Transverse colon (tissue), 4 donors: ENCODE measurements around the gene SAMD5. TPM values are rescaled to one million over a fixed set of nuclear protein-coding genes. Genes with fewer than 3 reads are reported as not detected.

Experiments
- DNase-seq: peaks from one replicate; pipeline ENCODE4 v3.0.0-alpha.2; 2019
- H3K27ac ChIP-seq, 4 donors: fragments of 200-600 bp; sonication (generic); 2 replicates each; pipeline ENCODE4 v1.5.1; 2016 to 2018; ENCODE audit warnings: inconsistent platforms in 4 of 4
- H3K27me3 ChIP-seq: fragments of 200-600 bp; sonication (generic); 2 replicates; pipeline ENCODE4 v1.5.1; 2017; ENCODE audit warnings: inconsistent platforms
- H3K36me3 ChIP-seq, 4 donors: fragments of 200-600 bp; sonication (generic); 2 replicates each; pipeline ENCODE4 v1.5.1; 2017 to 2019; ENCODE audit warnings: inconsistent platforms in 4 of 4
- H3K4me1 ChIP-seq, 4 donors: fragments of 200-600 bp; sonication (generic); 2 replicates each; pipeline ENCODE4 v1.5.1; 2017 to 2020; ENCODE audit warnings: inconsistent platforms in 4 of 4
- H3K4me3 ChIP-seq, 4 donors: fragments of 200-600 bp; sonication (generic); 1 replicate in 1 of 4; 2 replicates in 3 of 4; pipeline versions ENCODE4 v1.5.1 to v1.6.1; 2017 to 2019; ENCODE audit warnings: inconsistent platforms in 4 of 4
- H3K9me3 ChIP-seq, 2 donors: fragments of 200-600 bp; sonication (generic); 2 replicates each; pipeline ENCODE4 v1.5.1; 2017 to 2019; ENCODE audit warnings: inconsistent platforms in 2 of 2
- EP300 ChIP-seq: sonication (generic); formaldehyde crosslinking; IDR thresholded peaks from one replicate; pipeline ENCODE4 v1.6.1; 2017; ENCODE audit warnings: antibody characterized with exemption, low read depth
- POLR2A ChIP-seq: fragments of 450-650 bp; IDR thresholded peaks from one replicate; pipeline ENCODE4 v1.6.1; 2016; ENCODE audit warnings: antibody characterized with exemption, mild to moderate bottlenecking, moderate library complexity
- POLR2AphosphoS5 ChIP-seq, 3 donors: sonication (generic); formaldehyde crosslinking; IDR thresholded peaks; one replicate each; pipeline ENCODE4 v1.6.1; 2016; ENCODE audit warnings: antibody characterized with exemption in 3 of 3
- WGBS, 2 donors: methylation state at CpG; one replicate each; pipeline ENCODE4 v1.1.5; 2018; ENCODE audit warnings: low coverage in 1 of 2; 5-methylcytosine and 5-hydroxymethylcytosine counted together
- in situ Hi-C, 4 donors: fragments of 200-750 bp; cut with MboI; loops; one replicate each; pipeline versions ENCODE4 v1.15.0 to v1.15.1; 2017; ENCODE audit warnings: low sequenced_read_pairs in 3 of 4, low pct_ligation_motif_present in 1 of 4, low pct_unique_long_range_greater_than_20kb in 1 of 4
- intact Hi-C: fragments of 100-400 bp; cut with DNase I; formaldehyde crosslinking; loops from one replicate; pipeline ENCODE4 v1.15.1; 2023; ENCODE audit warnings: low total_unique reads
- total RNA-seq, 4 donors: library from RNA; depleted of rRNA; stranded (reverse); fragments of >200 nt; gene quantifications; one replicate each; pipeline ENCODE4 v1.1.0, GENCODE V29; 2016
- TF ChIP-seq, protein P1 (sequence below), 5 experiments: fragments of 200-600 bp in 3 of 5; fragments of 450-650 bp in 2 of 5; sonication (generic) in 3 of 5; IDR thresholded peaks; 1 replicate in 2 of 5; 2 replicates in 3 of 5; pipeline ENCODE4 v1.5.1; 2016 to 2017; ENCODE audit warnings: antibody characterized with exemption in 5 of 5, inconsistent platforms in 3 of 5, mild to moderate bottlenecking in 2 of 5, moderate library complexity in 1 of 5

SAMD5 gene
- total RNA-seq, 4 donors from 2014 or later, result 1.5 to 7.8 (median 3.7) TPM

- H3K9me3 ChIP-seq, result peaks cover 0 to 10% of the 10 kb centered on the region in 2 donors
- WGBS, 2 donors, result 81 to 87% methylated on average over 2 of the region's 2 CpGs
- H3K36me3 ChIP-seq, result no peaks in the 10 kb centered on the region
- no peak for DNase-seq
- H3K4me3 ChIP-seq, result no peak overlapping the region
- in situ Hi-C loops, result no loop called here
- intact Hi-C loops, result no loop called here
- H3K4me1 ChIP-seq, result no peaks in the 10 kb centered on the region
- H3K27ac ChIP-seq, result no peak overlapping the region
- no peaks in the 10 kb centered on the region for H3K27me3 ChIP-seq
- TF ChIP-seq, protein P1, sequence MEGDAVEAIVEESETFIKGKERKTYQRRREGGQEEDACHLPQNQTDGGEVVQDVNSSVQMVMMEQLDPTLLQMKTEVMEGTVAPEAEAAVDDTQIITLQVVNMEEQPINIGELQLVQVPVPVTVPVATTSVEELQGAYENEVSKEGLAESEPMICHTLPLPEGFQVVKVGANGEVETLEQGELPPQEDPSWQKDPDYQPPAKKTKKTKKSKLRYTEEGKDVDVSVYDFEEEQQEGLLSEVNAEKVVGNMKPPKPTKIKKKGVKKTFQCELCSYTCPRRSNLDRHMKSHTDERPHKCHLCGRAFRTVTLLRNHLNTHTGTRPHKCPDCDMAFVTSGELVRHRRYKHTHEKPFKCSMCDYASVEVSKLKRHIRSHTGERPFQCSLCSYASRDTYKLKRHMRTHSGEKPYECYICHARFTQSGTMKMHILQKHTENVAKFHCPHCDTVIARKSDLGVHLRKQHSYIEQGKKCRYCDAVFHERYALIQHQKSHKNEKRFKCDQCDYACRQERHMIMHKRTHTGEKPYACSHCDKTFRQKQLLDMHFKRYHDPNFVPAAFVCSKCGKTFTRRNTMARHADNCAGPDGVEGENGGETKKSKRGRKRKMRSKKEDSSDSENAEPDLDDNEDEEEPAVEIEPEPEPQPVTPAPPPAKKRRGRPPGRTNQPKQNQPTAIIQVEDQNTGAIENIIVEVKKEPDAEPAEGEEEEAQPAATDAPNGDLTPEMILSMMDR (IDR thresholded peaks at IDR 0.05), result no peak
- no peak for TF ChIP-seq POLR2AphosphoS5 (IDR thresholded peaks at IDR 0.05)
- no peak for TF ChIP-seq POLR2A
- TF ChIP-seq EP300, result no peak
These were observed 35.9 kb downstream of the SAMD5 start for GRCh38 chr6:147544420-147544819.

DNA sequence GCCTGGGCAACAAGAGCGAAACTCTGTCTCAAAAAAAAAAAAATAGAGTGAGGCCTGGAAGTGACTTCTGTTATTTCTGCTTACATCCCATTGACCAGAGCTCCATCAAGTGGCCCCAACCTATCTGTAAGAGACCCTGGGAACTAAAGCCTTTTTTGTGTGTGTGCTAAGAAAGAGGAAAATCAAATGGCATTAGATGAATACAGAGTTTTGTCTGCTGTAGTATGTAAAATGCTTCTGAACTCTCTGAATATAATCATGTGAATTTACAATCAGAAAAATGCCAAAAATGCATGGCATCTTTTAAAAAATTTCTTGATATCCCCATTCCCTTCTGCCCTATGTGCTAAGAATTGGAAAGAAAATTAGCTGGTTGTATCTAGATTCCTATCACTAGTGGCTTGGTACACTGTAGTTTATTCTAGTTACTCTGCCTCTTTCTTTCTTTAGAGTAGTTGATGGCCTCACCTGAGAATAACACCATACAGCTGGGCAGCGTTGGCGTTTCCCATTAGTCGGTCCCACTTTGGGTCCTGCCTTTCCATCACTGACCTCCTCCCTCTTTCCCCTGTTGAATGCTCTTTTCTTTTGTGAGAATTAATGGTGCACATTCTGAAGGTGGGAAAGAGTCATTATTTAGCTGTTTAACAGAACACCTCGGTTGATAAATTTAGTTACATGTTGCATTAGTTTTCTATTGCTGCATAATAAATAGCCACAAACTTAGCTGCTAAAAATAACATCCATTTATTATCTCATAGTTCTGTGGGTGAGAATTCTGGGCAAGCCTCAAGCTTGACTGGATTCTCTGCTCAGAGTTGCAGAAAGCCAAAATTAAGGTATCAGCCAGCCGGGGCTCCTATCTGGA, 38.2 kb downstream of the SAMD5 start:
- DNase-seq, result no peak
- 85 to 86% methylated on average over 4 to 6 of the region's 6 CpGs for WGBS, 2 donors
- Histone ChIP-seq H3K27ac (no peak overlapping the region), H3K27me3 (no peaks in the 10 kb centered on the region), H3K36me3 (no peaks in the 10 kb centered on the region), H3K4me1 (no peaks in the 10 kb centered on the region), H3K9me3 (peaks cover 0 to 10% of the 10 kb centered on the region in 2 donors), H3K4me3 (no peak overlapping the region)
- TF ChIP-seq POLR2A, result no peak
- intact Hi-C loops (no loop called here), in situ Hi-C loops (no loop called here)

DNA sequence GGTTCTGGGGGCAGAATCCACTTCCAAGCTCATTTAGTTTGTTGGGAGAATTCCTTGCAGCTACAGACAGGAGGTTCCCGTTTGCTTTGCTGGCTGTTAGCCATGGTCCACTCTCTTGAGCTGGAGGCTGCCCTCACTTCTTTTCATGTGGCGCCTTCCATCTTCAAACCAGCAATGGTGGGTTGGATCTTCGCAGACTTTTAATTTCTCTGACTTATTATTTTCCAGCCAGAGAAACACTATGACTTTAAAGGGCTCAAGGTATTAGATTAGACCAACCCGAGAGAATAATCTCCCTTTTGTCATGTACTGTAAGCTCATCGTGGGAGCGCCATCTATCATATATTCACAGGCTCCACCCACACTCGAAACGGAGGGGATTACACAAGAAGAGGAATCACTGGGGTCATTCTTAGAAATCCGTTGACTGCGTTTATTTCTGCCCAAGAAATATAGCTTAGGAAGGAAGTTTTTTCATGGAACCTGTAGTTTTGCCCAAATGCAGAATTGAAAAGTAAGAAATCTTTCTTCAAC, 38.9 kb downstream of the SAMD5 start:
- intact Hi-C loops (no loop called here), in situ Hi-C loops (no loop called here)
- no peak overlapping the region for H3K4me3 ChIP-seq
- no peaks in the 10 kb centered on the region for H3K4me1 ChIP-seq
- DNase-seq, result no peak
- H3K27me3 ChIP-seq, result no peaks in the 10 kb centered on the region
- no peaks in the 10 kb centered on the region for H3K36me3 ChIP-seq
- WGBS, 2 donors, result 75 to 76% methylated on average over 5 to 10 of the region's 10 CpGs
- H3K27ac ChIP-seq, result no peak overlapping the region
- TF ChIP-seq POLR2AphosphoS5 (IDR thresholded peaks at IDR 0.05), result no peak
- TF ChIP-seq EP300, result no peak
- TF ChIP-seq, protein P1 (IDR thresholded peaks at IDR 0.05), result no peak
- TF ChIP-seq POLR2A, result no peak
- peaks cover 0 to 3% of the 10 kb centered on the region in 2 donors for H3K9me3 ChIP-seq

- no peak for TF ChIP-seq EP300
- no peak for DNase-seq
- Histone ChIP-seq H3K27ac (no peak overlapping the region), H3K4me3 (no peak overlapping the region), H3K4me1 (no peaks in the 10 kb centered on the region), H3K27me3 (no peaks in the 10 kb centered on the region), H3K9me3 (no peaks in the 10 kb centered on the region), H3K36me3 (no peaks in the 10 kb centered on the region)
- WGBS, 2 donors, result 84% methylated on average over 3 of the region's 3 CpGs; no CpG with 5 or more reads in 1 of the 2 donors
- intact Hi-C loops, result no loop called here
- in situ Hi-C loops, result no loop called here
These were observed 40.5 kb downstream of the SAMD5 start for GRCh38 chr6:147548921-147549475.

DNA sequence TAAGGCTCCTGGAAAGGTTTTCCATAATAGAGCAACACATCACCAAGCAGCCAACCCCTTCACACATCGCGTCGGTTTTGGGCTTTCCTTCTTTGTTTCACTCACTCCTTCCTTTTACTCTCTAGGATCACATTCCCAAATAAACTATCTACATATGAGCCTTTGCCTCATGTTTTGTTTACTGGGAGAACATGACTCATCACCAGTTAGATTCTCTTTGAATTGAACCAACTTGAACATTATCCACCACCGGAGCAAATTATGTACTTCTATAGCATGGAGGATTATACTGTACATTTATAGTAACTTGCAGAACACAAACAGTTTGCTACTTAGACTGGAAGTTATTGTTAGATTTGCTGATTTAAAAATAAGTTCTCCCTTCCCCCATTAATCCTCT, 41.0 kb downstream of the SAMD5 start:
- H3K36me3 ChIP-seq, result no peaks in the 10 kb centered on the region
- DNase-seq, result no peak
- H3K27me3 ChIP-seq, result no peaks in the 10 kb centered on the region
- H3K9me3 ChIP-seq, result no peaks in the 10 kb centered on the region
- in situ Hi-C loops (no loop called here), intact Hi-C loops (no loop called here)
- WGBS, 2 donors, result 79 to 81% methylated on average over 4 of the region's 4 CpGs
- H3K27ac ChIP-seq, result no peak overlapping the region
- H3K4me3 ChIP-seq, result no peak overlapping the region
- no peaks in the 10 kb centered on the region for H3K4me1 ChIP-seq
- TF ChIP-seq EP300 (no peak), POLR2AphosphoS5 (IDR thresholded peaks at IDR 0.05) (no peak), POLR2A (no peak)
- TF ChIP-seq, protein P1 (IDR thresholded peaks at IDR 0.05), result no peak
